Caco-2 (cell line): ENCODE results near the gene ITIH5. TPM values are rescaled to one million over a fixed set of nuclear protein-coding genes. Genes with fewer than 3 reads are reported as not detected.

Experiments
- BruUV-seq: library from RNA; stranded (reverse); fragments of 400-500 nt; replicated peaks from 2 replicates; lab custom pipeline; 2021; lab: Mats Ljungman, UMichigan
- CTCF ChIA-PET: fragments of 300-600 bp; sonication (Branson Sonifier 250); formaldehyde crosslinking; loops from one replicate; lab custom pipeline; 2022; ENCODE audit warnings: antibody characterized with exemption; lab: Charles Lee
- POLR2A ChIA-PET: fragments of 300-600 bp; sonication (Branson Sonifier 250); formaldehyde crosslinking; loops from one replicate; lab custom pipeline; 2022; ENCODE audit warnings: antibody characterized with exemption; lab: Charles Lee
- DNase-seq, 2 experiments: peaks; one replicate each; pipeline versions ENCODE4 v3.0.0 to v3.0.0-alpha.2; 2020 to 2022
- H3K27me3 ChIP-seq: replicated peaks from 2 replicates; pipeline ENCODE4 v1.6.0; 2011; ENCODE audit warnings: low read length; ENCODE audit not compliant: control insufficient read depth, insufficient read depth
- H3K36me3 ChIP-seq: 2 replicates; pipeline ENCODE4 v1.5.1; 2011; ENCODE audit warnings: low read length; ENCODE audit not compliant: control insufficient read depth, insufficient read depth
- H3K4me1 ChIP-seq: fragments of 250-450 bp; sonication (Bioruptor Pico); 2 replicates; pipeline ENCODE4 v1.5.1; 2020; ENCODE audit warnings: mild to moderate bottlenecking
- H3K4me3 ChIP-seq: 2 replicates; pipeline ENCODE4 v1.5.1; 2011; ENCODE audit warnings: low read depth, mild to moderate bottlenecking, control low read depth, low read length
- H3K9me3 ChIP-seq: fragments of 250-450 bp; sonication (Bioruptor Pico); 2 replicates; pipeline ENCODE4 v1.5.1; 2020; ENCODE audit warnings: mild to moderate bottlenecking, moderate library complexity
- H3K27ac Mint-ChIP-seq: one replicate; pipeline ENCODE4 v1.8.0; 2022; ENCODE audit warnings: mixed read lengths; ENCODE audit not compliant: unreplicated experiment
- H3K27me3 Mint-ChIP-seq: one replicate; pipeline ENCODE4 v1.8.0; 2022; ENCODE audit warnings: mixed read lengths; ENCODE audit not compliant: insufficient read depth, unreplicated experiment
- H3K36me3 Mint-ChIP-seq: one replicate; pipeline ENCODE4 v1.8.0; 2022; ENCODE audit warnings: mild to moderate bottlenecking, mixed read lengths; ENCODE audit not compliant: insufficient read depth, unreplicated experiment
- H3K4me1 Mint-ChIP-seq: one replicate; pipeline ENCODE4 v1.8.0; 2022; ENCODE audit warnings: low read depth, mixed read lengths; ENCODE audit not compliant: unreplicated experiment
- H3K4me3 Mint-ChIP-seq: one replicate; pipeline ENCODE4 v1.8.0; 2022; ENCODE audit warnings: mild to moderate bottlenecking, moderate library complexity, mixed read lengths; ENCODE audit not compliant: unreplicated experiment
- H3K9me3 Mint-ChIP-seq: one replicate; pipeline ENCODE4 v1.8.0; 2022; ENCODE audit warnings: mixed read lengths; ENCODE audit not compliant: unreplicated experiment
- CTCF ChIP-seq, 2 experiments: fragments of 200-600 bp in 1 of 2; IDR thresholded peaks; 1 replicate in 1 of 2; 2 replicates in 1 of 2; pipeline versions ENCODE4 v1.5.1 to v1.8.0; 2011 to 2022; ENCODE audit warnings: antibody characterized with exemption in 1 of 2, control low read depth in 1 of 2, inconsistent platforms in 1 of 2, low read depth in 1 of 2, low read length in 1 of 2, mild to moderate bottlenecking in 1 of 2, moderate library complexity in 1 of 2; ENCODE audit not compliant: insufficient read depth in 1 of 2, severe bottlenecking in 1 of 2, unreplicated experiment in 1 of 2
- intact Hi-C: fragments of 100-400 bp; cut with micrococcal nuclease; formaldehyde crosslinking; loops from one replicate; pipeline ENCODE4 v1.10.0; 2022; ENCODE audit not compliant: unreplicated experiment
- total RNA-seq: library from RNA; stranded (reverse); gene quantifications from 2 replicates; pipeline ENCODE4 v1.2.3, GENCODE V29; 2022

Gene ITIH5
- total RNA-seq, 1 experiment from 2014 or later, result 0.18 TPM

- Mint-ChIP-seq H3K27ac (no peak overlapping the region), H3K4me3 (no peak overlapping the region), H3K36me3 (no peaks in the 10 kb centered on the region), H3K4me1 (peaks cover 6% of the 10 kb centered on the region), H3K27me3 (peaks cover 11% of the 10 kb centered on the region), H3K9me3 (no peaks in the 10 kb centered on the region)
- Histone ChIP-seq H3K4me1 (0 out of 2 replicates have a peak, but pooled peaks cover 2% of the 10 kb centered on the region), H3K36me3 (no peaks in the 10 kb centered on the region), H3K27me3 (no peaks in the 10 kb centered on the region), H3K9me3 (peaks cover 2% of the 10 kb centered on the region; the same call in 1 of the 2 replicates), H3K4me3 (no peak overlapping the region)
- no TSS peak for BruUV-seq
- CTCF ChIA-PET, result interaction anchor here (1.4 kb wide), 1 partner anchor 93 kb away, joined by 3 read pairs; no protein-coding TSS in a partner anchor
- POLR2A ChIA-PET, result no interaction called here
- TF ChIP-seq CTCF (IDR thresholded peaks at IDR 0.05; ENCODE audit: insufficient read depth in 1 of 2, low read depth in 1 of 2, low read length in 1 of 2, severe bottlenecking in 1 of 2, unreplicated experiment in 1 of 2), result no peak
- DNase-seq, result no peak
- intact Hi-C loops, result no loop called here
These were observed 72.9 kb downstream of the ITIH5 start for GRCh38 chr10:7593905-7594304.

- Mint-ChIP-seq H3K27me3 (peaks cover 11% of the 10 kb centered on the region), H3K4me1 (peaks cover 6% of the 10 kb centered on the region), H3K4me3 (no peak overlapping the region), H3K27ac (no peak overlapping the region), H3K9me3 (no peaks in the 10 kb centered on the region), H3K36me3 (no peaks in the 10 kb centered on the region)
- Histone ChIP-seq H3K36me3 (no peaks in the 10 kb centered on the region), H3K4me3 (no peak overlapping the region), H3K9me3 (no peaks in the 10 kb centered on the region), H3K27me3 (no peaks in the 10 kb centered on the region), H3K4me1 (no peaks in the 10 kb centered on the region)
- no peak for DNase-seq
- no TSS peak for BruUV-seq
- intact Hi-C loops, result no loop called here
- CTCF ChIA-PET, result no interaction called here
- POLR2A ChIA-PET, result no interaction called here
- TF ChIP-seq CTCF (IDR thresholded peaks at IDR 0.05; ENCODE audit: insufficient read depth in 1 of 2, low read depth in 1 of 2, low read length in 1 of 2, severe bottlenecking in 1 of 2, unreplicated experiment in 1 of 2), result no peak
These were observed 73.7 kb downstream of the ITIH5 start for GRCh38 chr10:7593063-7593462.

GRCh38 chr10:7592627-7593026 lies 74.1 kb downstream of the ITIH5 start:
- H3K9me3 Mint-ChIP-seq, result no peaks in the 10 kb centered on the region
- no peak overlapping the region for H3K4me3 Mint-ChIP-seq
- Histone ChIP-seq H3K9me3 (no peaks in the 10 kb centered on the region), H3K27me3 (no peaks in the 10 kb centered on the region), H3K36me3 (no peaks in the 10 kb centered on the region), H3K4me1 (no peaks in the 10 kb centered on the region), H3K4me3 (no peak overlapping the region)
- CTCF ChIA-PET, result no interaction called here
- H3K4me1 Mint-ChIP-seq, result peaks cover 6% of the 10 kb centered on the region
- H3K36me3 Mint-ChIP-seq, result no peaks in the 10 kb centered on the region
- no TSS peak for BruUV-seq
- TF ChIP-seq CTCF (IDR thresholded peaks at IDR 0.05; ENCODE audit: insufficient read depth in 1 of 2, low read depth in 1 of 2, low read length in 1 of 2, severe bottlenecking in 1 of 2, unreplicated experiment in 1 of 2), result no peak
- no peak overlapping the region for H3K27ac Mint-ChIP-seq
- intact Hi-C loops, result no loop called here
- no peak for DNase-seq
- POLR2A ChIA-PET, result no interaction called here
- peaks cover 11% of the 10 kb centered on the region for H3K27me3 Mint-ChIP-seq
